ENCODE results near the gene CLDN9.
A peak's percentile ranks its signal among the peaks of the same experiment; 100 is the strongest.

CLDN9 gene

GRCh38 chr16:2967211-2967631 is 45.5 kb upstream of the CLDN9 start:
- TF ChIP-seq, protein P1, sequence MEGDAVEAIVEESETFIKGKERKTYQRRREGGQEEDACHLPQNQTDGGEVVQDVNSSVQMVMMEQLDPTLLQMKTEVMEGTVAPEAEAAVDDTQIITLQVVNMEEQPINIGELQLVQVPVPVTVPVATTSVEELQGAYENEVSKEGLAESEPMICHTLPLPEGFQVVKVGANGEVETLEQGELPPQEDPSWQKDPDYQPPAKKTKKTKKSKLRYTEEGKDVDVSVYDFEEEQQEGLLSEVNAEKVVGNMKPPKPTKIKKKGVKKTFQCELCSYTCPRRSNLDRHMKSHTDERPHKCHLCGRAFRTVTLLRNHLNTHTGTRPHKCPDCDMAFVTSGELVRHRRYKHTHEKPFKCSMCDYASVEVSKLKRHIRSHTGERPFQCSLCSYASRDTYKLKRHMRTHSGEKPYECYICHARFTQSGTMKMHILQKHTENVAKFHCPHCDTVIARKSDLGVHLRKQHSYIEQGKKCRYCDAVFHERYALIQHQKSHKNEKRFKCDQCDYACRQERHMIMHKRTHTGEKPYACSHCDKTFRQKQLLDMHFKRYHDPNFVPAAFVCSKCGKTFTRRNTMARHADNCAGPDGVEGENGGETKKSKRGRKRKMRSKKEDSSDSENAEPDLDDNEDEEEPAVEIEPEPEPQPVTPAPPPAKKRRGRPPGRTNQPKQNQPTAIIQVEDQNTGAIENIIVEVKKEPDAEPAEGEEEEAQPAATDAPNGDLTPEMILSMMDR (IDR thresholded peaks at IDR 0.05), result no peak

GRCh38 chr16:2967721-2968161 is 45.0 kb upstream of the CLDN9 start:
- TF ChIP-seq, protein P1 (IDR thresholded peaks at IDR 0.05), result no peak

- TF ChIP-seq, protein P1 (IDR thresholded peaks at IDR 0.05), result no peak
These were observed 44.4 kb upstream of the CLDN9 start for GRCh38 chr16:2968368-2968737.

- TF ChIP-seq, protein P1 (IDR thresholded peaks at IDR 0.05), result no peak
These were observed 43.8 kb upstream of the CLDN9 start, which contains the start of gene PAQR4 for GRCh38 chr16:2968738-2969544. TSS of gene PAQR4 (plus strand) at chr16:2969348. CDS start at chr16:2969675, 327 bp downstream.

DNA sequence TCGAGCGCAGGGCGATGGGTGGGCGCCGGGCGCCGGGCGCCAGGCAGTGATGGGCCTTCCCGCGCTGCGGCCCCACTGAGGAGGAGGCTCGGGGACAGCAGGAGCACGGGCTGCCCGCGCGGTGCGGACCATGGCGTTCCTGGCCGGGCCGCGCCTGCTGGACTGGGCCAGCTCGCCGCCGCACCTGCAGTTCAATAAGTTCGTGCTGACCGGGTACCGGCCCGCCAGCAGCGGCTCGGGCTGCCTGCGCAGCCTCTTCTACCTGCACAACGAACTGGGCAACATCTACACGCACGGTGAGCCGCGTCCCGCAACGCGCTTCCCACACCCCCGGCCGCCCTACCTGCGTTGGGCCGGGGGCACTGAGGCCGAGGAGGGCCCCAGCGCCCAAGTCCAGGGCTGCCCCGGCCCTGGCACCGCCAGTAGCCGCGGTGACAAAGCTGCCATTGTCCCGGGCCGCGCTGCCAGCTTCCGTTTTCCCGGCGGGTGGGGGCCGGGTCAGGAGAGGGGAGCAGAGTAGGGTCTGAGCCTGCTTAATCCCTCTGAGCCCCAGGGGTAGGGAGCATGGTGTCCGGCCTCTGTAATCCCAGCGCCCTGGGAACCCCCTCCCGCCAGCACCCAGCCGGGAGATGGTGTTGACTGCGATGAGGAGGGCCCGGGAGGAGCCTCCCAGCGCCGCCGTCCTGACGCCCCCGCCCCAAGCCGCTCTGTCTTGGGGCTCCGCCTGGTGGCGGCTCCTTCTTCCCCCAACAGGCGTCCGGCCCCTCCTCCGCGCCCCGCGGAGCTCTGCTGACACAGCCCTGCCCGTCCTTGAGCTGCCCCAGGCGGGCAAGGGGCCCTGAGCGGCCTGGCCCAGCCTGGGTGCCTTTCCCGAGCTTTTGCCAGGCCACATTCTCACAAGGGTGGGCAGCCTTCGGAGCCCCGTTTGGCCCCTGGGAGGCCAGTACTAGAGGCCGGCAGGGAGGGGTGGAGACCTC is 42.9 kb upstream of the CLDN9 start:
- TF ChIP-seq, protein P1 (IDR thresholded peaks at IDR 0.05), result peak; percentile 48

- TF ChIP-seq, protein P1 (IDR thresholded peaks at IDR 0.05), result no peak
These were observed 42.2 kb upstream of the CLDN9 start for GRCh38 chr16:2970563-2970962.

DNA sequence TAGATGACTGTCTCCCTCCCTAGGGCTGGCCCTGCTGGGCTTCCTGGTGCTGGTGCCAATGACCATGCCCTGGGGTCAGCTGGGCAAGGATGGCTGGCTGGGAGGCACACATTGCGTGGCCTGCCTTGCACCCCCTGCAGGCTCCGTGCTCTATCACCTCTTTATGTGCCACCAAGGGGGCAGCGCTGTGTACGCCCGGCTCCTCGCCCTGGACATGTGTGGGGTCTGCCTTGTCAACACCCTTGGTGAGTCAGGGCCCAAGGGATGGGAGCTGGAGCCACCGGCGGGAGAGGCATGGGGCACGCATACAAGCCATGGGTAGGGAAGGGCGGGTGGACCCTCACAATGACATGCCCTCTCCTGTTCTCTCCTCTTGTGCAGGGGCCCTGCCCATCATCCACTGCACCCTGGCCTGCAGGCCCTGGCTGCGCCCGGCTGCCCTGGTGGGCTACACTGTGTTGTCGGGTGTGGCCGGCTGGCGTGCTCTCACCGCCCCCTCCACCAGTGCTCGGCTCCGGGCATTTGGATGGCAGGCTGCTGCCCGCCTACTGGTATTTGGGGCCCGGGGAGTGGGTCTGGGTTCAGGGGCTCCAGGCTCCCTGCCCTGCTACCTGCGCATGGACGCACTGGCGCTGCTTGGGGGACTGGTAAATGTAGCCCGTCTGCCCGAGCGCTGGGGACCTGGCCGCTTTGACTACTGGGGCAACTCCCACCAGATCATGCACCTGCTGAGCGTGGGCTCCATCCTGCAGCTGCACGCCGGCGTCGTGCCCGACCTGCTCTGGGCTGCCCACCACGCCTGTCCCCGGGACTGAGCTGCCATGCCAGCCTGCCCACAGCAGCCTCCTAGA is 41.4 kb upstream of the CLDN9 start:
- TF ChIP-seq, protein P1 (IDR thresholded peaks at IDR 0.05), result no peak
